Kidney epithelial cell (primary cell): ENCODE measurements around the gene SPOCD1. TPM values are rescaled to one million over a fixed set of nuclear protein-coding genes. Genes with fewer than 3 reads are reported as not detected.

Experiments used
- DNase-seq: peaks from one replicate; pipeline ENCODE4 v3.0.0-alpha.2; 2010; ENCODE audit warnings: low read depth
- H3K27me3 ChIP-seq: 2 replicates; pipeline ENCODE4 v1.6.0; 2011; ENCODE audit warnings: low read length; ENCODE audit not compliant: control insufficient read depth, insufficient read depth
- H3K36me3 ChIP-seq: 2 replicates; pipeline ENCODE4 v1.5.1; 2011; ENCODE audit warnings: low read length; ENCODE audit not compliant: control insufficient read depth, insufficient read depth
- H3K4me3 ChIP-seq: 2 replicates; pipeline ENCODE4 v1.5.1; 2011; ENCODE audit warnings: low read depth, mild to moderate bottlenecking, control low read depth, low read length
- total RNA-seq: library from RNA; depleted of rRNA; stranded (reverse); fragments of >200 nt; gene quantifications from 2 replicates; pipeline ENCODE4 v1.2.3, GENCODE V29; 2015
- TF ChIP-seq, protein P1 (sequence below): IDR thresholded peaks from 2 replicates; pipeline ENCODE4 v1.5.1; 2011; ENCODE audit warnings: mild to moderate bottlenecking, moderate library complexity, low read length, control low read depth, inconsistent platforms; ENCODE audit not compliant: insufficient read depth, poor library complexity, severe bottlenecking

The SPOCD1 gene
- total RNA-seq, 1 donor from 2014 or later, result 31.8 TPM

DNA sequence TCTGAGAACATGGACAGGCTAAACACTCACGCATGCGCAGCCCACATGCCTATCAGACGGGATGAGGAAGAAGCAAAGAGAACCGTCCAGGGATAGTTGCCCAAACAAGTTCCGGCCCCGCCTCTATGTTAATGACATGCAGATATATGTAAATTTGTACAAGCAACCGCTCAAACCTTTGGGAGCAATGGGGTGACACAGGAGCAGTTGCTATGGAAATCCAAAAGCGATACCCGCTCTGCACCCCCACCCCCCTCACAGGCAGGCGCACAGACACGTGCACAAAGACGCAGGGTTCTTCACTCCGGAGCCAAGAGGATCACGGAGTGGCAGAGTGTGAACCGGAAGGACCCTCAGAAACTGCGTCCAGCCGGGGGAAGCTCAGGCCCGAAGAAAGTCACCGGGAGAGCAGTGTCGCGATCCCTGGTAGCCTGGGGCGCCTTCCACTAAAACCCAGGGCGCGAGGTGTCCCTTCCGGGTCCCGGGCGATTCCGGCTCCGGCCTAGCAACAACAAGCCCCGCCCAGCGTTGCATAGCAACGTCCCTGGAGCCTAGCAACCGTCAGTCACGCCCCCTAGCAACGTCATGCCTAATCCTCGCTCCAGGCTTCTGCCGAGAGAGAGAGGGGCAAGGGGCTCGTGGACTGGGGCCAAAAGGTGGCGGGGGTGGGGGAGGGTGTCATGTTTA lies 27.5 kb downstream of the SPOCD1 start:
- Histone ChIP-seq H3K27me3 (no peaks in the 10 kb centered on the region), H3K36me3 (no peaks in the 10 kb centered on the region), H3K4me3 (peak overlapping the region; percentile 53)
- TF ChIP-seq, protein P1, sequence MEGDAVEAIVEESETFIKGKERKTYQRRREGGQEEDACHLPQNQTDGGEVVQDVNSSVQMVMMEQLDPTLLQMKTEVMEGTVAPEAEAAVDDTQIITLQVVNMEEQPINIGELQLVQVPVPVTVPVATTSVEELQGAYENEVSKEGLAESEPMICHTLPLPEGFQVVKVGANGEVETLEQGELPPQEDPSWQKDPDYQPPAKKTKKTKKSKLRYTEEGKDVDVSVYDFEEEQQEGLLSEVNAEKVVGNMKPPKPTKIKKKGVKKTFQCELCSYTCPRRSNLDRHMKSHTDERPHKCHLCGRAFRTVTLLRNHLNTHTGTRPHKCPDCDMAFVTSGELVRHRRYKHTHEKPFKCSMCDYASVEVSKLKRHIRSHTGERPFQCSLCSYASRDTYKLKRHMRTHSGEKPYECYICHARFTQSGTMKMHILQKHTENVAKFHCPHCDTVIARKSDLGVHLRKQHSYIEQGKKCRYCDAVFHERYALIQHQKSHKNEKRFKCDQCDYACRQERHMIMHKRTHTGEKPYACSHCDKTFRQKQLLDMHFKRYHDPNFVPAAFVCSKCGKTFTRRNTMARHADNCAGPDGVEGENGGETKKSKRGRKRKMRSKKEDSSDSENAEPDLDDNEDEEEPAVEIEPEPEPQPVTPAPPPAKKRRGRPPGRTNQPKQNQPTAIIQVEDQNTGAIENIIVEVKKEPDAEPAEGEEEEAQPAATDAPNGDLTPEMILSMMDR, result no peak
- DNase-seq, result peak; percentile 47

DNA sequence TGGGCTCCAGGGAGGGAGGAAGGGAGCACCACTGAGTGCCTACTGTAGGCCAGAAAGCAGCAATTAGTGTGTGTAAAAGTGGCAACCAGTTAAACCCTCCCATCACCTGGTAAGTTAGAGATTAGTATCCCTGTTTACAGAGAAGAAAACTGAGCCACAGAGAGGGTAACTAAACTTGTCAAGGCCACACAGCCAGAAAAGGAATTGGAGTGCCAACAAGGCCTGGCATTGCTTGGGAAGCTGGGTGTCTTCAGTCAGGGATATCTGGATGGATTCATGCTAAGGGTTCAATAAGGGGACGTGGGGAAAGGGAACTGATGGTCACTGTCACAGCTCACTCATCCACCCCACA lies 28.1 kb downstream of the SPOCD1 start:
- no peak overlapping the region for H3K4me3 ChIP-seq
- no peaks in the 10 kb centered on the region for H3K27me3 ChIP-seq
- no peaks in the 10 kb centered on the region for H3K36me3 ChIP-seq
- no peak for DNase-seq
- TF ChIP-seq, protein P1, result no peak

DNA sequence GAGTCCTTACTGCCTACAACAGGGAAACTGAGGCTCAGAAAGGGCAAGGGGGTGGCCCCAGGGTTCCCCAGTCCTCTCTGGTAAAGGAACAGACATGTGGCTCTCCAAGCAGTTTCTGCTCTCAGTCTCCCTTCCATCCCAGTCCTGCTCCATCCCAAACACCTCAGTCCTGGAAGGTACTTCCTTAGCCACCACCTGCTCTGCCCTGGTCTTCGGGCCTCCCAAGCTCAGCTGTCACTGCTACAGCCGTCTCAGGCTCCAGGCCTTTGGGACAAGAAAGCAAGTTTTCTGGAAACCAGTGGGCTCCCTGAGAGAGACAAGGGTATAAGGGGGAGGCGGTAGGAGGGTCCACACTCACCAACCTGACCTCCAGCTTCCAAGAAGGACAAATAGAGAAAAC lies 28.6 kb downstream of the SPOCD1 start:
- peaks cover 2% of the 10 kb centered on the region for H3K27me3 ChIP-seq

DNA sequence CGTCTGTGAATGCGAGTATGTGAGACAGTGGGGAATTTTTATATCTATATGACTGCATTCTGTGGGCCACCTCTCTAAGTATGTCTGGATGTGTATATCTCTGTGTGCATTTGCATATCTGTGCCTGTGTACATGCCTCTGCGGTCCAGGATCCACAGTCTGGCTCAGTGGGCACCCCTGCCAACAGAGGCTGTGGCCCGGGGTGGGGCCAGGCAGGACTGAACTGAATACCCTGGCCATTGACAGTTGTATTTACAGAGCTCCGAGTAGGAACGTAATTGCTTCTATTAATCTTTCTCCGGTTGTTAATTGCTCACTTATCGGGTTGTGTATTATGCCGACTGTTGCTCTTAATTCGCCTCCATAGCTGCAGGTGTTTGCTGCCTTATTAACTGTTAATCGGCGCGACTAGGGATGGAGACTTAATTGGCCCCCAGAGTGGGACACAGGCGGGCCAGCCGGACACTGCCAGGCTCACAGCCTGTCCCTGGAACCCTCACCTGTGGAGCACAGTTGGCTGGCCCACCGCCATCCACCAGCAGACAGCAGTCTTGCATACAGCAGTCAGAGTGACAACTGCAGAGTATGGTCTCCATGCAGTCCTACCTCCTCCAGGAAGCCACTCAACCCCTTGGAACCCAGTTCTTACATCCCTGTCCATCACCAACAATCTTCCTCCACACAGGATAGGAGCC lies 29.3 kb downstream of the SPOCD1 start:
- Histone ChIP-seq H3K27me3 (peaks cover 3% of the 10 kb centered on the region), H3K4me3 (no peak overlapping the region), H3K36me3 (no peaks in the 10 kb centered on the region)
- TF ChIP-seq, protein P1, result no peak
- DNase-seq, result no peak

More for the DNA sequence above, 28.6 kb downstream of the SPOCD1 start:
- TF ChIP-seq, protein P1, result no peak
- Histone ChIP-seq H3K36me3 (no peaks in the 10 kb centered on the region), H3K4me3 (no peak overlapping the region)
- DNase-seq, result no peak

DNA sequence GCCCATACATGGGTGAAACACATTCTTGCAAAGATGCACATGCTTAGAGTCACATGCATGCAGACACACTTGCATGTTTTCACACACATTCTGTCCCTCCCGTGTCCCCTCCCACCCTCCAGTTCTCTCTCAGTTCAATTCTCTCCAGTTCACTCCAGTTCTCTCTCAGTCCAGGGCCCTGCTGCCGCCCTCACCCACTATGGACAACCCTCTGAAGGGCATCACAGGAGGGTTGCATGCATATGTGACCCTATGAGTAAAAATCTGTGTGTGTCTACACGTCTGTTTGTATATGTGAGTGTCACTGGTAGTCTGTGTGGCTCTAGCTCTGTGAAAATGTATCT lies 29.9 kb downstream of the SPOCD1 start:
- no peak for DNase-seq
- peaks cover 3% of the 10 kb centered on the region for H3K27me3 ChIP-seq
- TF ChIP-seq, protein P1, result no peak
- H3K36me3 ChIP-seq, result no peaks in the 10 kb centered on the region
- H3K4me3 ChIP-seq, result no peak overlapping the region
